GM18909 (cell line): ENCODE measurements around the gene SMARCB1.
A peak's percentile ranks its signal among the peaks of the same experiment; 100 is the strongest.

Experiments used
- ATAC-seq: cut with Tn5 transposase; IDR thresholded peaks from one replicate; pipeline ENCODE4 v1.9.1; 2021; ENCODE audit warnings: mild to moderate bottlenecking; ENCODE audit not compliant: unreplicated experiment, poor library complexity

SMARCB1 gene

DNA sequence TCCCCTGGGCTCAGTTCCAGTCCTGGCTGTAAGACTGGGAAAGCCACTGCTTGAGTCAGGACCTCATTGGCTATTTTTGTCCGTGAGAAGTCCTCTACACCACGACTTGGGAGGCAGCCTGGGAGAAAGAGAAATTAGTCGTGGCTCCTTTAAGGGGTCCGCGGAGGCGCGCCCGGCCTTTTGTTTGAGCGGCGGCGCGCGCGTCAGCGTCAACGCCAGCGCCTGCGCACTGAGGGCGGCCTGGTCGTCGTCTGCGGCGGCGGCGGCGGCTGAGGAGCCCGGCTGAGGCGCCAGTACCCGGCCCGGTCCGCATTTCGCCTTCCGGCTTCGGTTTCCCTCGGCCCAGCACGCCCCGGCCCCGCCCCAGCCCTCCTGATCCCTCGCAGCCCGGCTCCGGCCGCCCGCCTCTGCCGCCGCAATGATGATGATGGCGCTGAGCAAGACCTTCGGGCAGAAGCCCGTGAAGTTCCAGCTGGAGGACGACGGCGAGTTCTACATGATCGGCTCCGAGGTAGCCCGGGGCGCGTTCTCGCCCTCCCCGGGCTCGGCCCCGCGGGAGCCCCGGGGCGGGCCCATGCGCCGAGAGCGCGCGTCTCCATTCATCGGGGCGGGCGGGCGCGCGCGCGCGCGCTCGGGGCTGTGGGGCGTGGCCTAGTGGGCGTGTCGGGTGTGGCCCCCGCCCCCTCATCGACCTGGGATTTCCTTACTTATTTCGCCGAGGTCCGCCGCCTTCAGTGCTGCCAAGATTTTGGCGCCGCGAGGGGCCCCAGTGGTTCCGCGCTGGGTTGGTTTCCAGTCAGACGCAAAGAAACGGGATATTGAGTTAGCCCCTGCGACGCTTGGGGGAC is at the start of gene SMARCB1:
Gene SMARCB1, plus strand, starts transcription at position 215 of the 848 bp plus-strand sequence. Its CDS starts 204 bp downstream, at position 419.
- peak; percentile 69 for ATAC-seq

DNA sequence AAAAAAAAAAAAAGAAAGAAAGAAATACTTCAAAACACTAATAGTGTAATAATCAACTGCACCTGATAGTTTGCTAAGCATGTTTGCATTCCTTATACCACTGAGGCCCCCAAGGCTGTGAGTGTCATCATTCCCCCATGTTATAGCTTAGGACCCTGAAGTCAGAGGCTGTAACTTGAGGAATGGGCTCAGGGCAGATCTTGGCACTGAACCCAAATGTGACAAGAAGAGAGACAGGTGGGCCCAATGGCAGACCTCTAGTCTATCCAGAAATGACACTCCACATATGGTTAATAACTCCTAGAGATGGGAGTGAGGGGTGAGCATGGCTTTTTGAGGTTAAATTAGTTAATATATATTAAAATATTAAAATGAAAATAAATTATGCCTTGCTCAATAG is 49.1 kb upstream of the SMARCB1 start:
- no peak for ATAC-seq

DNA sequence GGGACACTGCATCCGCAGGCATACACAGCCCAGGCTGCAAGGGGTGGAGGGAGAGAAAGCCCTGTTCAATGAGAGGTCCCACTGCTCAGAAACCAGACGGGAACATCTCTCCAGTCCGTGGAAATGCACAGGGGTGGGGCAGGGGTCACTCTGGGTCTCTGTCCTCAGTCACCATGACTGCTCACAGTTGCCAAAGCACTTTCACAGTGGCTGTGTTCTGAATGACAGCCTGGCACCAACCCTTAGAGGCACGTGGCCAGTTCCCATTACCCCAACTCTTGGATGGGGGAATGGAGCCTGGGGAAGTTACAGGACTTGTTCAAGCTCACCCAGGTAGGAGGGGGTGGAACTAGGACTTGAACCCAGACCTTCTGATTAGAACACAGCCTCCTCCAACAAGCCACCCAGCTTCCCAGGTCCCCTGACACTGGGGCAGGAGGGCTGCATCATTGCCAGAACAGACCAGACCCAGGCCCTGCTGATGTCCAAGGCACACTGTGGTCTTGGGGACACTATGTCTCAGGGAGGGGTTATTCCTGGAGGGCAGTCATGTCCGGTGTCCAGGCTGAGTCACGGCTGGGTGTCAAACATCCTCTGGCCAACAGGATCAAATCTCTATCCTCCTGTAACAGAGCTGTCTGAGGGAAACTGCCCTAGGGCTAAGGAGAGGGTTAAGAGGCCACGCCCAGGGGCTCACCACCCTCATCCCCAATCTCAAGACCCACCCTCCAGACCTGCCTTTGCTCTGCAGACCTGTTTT is 44.1 kb upstream of the SMARCB1 start:
- no peak for ATAC-seq

DNA sequence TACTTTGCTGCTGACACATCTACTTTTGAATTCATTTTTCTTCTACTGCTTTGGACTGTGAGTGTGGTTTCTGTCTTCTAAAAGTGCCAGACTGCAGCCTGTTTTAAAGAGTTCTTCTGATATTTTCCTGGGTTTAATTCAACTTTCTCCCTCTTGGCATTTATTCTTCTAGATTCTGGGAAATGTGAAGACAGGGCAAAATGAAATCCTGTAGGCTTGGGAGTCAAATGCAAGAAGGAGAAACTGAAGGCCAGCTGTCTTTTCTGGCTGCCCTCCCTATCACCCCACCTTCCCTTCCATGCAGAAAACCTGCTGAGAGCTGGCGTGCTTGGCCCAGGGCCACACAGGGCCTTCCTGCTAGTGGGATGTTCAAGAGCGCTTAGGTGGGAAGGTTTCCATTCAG is 43.5 kb upstream of the SMARCB1 start:
- no peak for ATAC-seq

DNA sequence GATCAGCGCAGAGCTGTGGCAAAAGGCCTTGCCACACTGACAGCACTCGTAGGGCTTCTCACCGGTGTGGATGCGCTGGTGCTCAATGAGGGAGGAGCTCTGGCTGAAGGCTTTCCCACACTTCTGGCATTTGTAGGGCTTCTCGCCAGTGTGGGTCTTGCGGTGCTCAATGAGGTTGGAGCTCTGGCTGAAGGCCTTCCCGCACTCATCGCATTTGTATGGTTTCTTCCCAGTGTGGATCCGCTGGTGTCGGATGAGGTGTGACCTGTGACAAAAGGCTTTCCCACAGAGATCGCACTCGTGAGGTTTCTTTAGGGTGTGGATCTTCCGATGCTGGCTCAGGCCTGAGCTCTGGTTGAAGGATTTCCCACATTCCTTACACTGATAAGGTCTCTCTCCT is 42.8 kb upstream of the SMARCB1 start:
- ATAC-seq = no peak

DNA sequence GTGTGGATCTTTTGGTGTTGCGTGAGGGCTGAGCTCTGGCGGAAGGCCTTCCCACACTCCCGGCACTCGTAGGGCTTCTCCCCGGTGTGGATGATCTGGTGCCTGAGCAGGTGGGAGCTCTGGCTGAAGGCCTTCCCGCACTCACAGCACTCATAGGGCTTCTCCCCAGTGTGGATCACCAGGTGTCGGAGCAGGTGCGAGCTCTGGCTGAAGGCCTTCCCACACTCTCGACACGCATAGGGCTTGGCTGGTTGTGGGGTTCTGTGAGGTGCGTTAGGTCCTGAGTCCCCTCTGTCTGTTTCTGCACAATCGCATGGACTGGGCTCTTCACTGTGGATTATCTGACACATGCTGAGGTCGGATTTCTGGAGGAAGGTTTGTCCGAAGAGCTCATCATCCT is 42.3 kb upstream of the SMARCB1 start:
- ATAC-seq = no peak

DNA sequence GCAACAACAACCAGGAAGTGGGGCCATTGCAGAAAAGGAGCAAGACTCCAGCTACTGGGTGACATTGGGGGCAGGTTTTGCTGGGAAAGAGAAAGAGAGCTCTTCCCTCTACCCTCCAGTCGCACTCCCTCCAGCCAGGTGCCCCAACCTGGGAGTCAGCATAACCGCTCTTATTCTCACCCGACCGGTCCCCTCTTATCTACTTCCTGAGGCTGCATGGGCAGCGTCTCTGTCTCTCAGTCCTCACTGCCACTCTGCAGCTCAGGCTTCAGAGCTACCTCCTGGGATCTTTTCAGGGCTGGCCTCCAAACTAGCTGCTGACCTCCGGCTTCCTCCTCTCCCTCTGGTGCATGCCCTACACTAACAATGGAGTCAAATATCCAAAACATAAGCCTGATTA is 41.0 kb upstream of the SMARCB1 start:
- ATAC-seq = no peak

DNA sequence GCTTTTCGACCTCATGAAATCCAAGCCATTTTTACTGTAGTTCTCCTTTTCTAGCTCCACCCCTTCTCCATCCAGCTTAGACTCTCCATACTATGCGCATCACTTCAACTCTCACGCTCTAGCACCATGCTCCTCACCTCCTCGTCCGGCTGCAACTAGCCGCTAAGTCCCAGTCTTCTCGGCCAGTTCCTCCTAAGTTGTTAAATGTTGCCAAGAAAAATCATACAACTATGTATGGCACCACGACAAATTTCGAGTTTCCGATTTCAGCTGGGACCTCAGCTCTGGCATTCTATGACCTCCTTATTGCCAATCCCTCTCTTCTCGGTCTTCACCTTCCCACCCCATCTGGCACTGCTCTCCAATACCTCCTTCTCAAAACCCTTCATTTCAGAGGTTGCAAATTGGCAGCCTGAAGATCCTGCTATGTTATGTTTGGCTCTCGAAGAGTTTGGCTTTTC is 36.9 kb upstream of the SMARCB1 start:
- ATAC-seq = no peak

DNA sequence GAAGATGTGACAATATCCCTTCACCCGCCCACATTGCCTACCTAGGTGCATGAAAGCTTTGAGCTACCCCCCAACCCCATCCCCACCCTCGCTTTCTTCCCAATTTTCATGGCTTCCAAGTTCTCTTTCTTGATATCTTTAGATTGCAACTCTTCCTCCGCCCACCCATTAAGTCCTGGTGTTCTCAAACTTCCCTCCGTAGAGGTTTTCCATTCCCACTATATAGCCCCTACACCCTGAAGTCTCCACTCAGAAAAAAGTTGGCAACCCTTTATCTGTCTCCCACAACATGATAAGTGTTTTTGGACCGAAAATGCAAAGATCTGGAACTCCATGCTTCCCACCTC is 36.4 kb upstream of the SMARCB1 start:
- ATAC-seq = no peak

DNA sequence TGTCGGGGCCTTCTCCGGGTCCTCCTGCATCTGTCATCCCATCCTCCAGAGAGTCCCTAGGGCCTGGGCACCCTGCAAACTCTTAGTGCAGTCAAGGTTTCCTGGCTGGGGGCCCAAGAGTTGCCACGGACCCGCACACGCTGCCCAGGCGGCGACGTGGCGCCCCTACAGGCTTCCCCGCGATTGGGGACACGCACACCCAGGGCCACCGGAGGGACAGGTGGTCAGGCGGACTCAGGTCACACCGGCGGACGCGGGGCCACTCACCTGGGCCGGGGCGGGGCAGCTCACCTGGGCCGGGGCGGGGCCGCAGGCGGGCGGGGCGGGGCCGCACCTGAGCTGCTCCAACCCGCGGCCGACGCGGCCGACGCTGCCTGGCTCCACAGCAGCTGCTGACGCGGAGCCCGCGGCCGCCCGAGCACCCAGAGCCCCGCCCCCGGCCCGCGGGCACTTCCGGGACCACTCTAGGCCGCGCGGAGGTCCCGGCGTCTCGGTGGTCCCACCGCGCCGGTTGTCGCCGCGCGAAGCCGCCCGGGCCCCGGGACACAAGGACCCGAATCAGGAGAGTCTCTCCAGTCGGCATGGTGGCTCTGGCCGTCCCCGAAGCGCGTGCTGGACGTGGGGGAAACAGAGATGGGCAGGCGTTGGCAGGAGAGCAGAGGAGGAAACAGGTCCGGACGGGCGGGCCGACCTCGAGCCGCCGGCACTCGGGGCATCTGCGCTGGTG is 35.9 kb upstream of the SMARCB1 start, which contains the start of gene ZNF70:
Gene ZNF70, minus strand, starts transcription at position 399 of the 727 bp plus-strand sequence. CDS start 5,972 bp downstream, outside the sequence.
- peak; percentile 68 for ATAC-seq

DNA sequence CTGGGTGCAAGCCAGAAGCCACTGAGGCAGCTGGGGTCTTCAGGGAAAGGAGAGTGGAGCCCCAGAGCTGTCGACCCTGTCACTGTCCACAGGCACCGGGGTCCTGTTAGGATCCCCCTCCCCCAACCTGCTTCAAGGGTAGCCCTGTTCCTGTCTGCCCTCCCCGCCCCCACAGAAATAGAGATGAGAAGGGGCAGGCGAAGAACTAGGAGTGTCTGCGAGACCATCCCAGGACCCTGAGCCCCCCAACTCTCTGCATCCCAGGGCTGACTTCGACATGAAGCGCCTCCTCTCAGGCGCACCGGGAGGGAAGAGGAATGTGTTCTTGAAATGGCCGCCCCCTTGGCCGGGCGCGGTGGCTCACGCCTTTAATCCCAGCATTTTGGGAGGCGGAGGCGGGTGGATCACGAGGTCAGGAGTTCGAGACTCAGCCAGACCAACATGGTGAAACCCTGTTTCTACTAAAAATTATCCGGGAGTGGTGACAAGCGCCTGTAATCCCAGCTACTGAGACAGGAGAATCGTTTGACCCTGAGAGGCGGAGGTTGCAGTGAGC is 35.2 kb upstream of the SMARCB1 start:
- no peak for ATAC-seq

DNA sequence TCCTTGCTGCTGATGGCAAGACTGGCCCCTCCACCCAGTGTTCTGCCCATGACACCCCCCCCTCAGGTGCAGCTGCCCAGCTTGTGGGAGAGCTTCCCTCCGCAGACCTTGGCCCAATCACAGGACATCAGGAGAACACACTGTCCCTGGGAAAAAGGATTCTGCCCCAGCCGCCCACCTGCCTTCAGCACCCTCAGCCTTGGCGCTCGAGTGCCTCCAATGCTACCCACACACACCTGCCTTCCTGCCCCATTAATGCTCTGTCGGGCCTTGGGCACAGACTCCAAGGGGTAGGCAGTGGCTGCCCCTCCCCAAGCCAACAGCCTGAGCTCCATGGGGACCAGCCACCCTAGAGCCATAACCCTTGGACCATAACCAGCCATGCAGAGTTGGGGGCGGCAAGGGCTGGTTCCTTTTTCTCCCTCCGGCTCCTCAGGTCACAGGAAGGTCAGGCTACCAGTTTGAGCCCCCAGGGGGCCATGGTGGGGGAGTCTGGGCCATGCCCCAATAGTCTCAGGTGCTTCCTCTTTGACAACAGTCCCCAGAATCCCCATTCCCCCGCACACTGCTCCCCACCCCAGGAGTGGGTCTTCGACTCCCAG is 34.6 kb upstream of the SMARCB1 start:
- ATAC-seq = peak; percentile 37

DNA sequence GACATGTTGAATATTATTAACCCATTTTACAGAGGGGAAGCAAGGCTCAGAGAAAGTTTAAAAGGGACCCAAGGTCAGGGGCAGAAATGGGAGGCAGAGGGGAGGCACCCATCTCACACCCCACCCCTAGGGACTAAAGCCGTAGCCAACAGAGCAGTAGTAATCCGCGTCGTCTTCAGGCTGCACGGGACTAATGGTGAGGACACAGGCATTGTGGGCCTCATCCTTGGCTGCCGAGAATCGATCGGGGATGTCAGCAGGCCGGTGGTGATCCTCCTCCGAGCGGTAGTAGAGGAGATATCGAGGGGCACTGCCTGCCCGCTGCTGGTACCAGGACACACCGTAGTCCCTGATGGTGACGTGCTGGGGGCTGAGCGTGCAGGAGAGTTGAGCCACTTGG is 34.0 kb upstream of the SMARCB1 start:
- ATAC-seq = peak; percentile 20

DNA sequence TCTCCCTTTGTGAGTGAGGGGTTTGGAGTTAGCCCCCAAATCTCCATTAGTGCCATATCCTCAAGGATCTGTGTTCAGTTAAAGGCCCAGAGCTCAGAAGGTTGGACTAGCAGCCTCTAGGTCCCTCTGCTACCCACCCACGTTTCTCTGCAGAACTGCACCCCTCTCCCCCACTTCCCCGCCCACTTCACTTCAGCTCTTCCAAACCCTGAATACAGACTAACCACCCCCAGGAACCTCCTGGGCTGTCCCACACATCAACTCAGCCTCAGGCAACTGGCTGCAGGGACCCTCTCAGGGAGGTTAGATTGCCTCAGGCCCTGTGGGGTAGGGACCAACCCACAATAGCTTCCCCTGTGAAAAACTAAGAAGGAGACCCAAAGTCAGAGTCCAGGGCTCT is 33.4 kb upstream of the SMARCB1 start:
- no peak for ATAC-seq

DNA sequence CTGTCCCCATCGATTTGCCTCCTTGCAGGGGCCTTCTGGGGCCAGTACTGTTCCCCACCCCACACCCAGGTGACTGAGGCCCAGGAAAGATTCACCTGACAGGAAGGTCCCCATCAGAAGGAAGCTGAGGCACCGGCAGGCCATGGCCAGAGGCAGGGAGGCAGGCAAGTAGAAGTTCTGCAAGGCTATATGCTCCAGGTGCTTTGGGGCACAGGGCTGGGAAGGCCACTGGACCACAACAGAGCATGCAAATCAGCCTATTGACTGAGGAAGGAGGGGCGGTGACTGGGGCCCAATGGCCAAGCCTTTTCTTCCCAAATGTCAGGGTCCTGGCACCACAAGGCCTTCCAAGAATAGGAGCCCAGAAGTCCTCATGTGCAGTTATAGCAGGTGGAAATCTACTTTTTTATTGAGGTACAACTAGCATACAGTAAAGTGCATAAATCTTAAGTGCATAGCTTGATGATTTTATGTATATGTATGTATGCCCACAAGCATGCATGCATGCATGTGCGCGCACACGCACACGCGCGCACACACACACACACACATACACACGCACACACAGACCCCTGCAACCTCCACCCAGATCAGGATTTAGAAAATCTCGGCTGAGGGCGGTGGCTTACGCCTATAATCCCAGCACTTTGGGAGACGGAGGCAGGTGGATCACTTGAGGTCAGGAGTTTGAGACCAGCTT is 32.4 kb upstream of the SMARCB1 start, which contains the start of gene VPREB3:
Gene VPREB3, minus strand, starts transcription at position 206 of the 700 bp plus-strand sequence. Its CDS starts 62 bp downstream, at position 144.
- no peak for ATAC-seq

DNA sequence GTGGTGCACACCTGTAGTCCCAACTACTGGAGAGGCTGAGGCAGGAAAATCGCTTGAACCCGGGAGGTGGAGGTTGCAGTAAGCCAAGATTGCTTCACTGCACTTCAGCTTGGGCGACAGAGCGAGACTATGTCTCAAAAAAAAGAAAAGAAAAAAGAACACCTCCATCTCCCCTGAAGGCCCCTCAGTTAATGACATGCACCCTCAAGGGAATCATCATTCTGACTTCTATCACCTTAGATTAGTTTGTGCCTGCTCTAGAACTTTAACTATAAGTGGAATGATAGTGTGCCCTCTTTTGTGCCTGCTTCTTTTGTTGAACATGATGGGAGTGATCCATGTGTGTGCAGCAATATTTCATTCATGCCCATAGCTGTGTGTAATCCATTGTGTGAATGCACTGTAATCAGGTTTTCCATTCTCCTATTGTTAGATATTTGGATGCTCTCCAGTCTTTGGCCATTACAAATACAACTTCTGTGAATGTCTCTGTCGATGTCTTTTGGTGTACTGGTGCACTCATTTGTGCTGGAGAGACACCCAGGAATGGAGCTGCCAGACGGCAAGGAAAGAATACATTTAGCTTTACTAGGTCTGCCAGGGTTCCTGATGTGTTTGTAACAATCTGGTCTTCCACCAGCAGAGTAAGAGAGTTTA is 31.7 kb upstream of the SMARCB1 start:
- ATAC-seq = no peak

DNA sequence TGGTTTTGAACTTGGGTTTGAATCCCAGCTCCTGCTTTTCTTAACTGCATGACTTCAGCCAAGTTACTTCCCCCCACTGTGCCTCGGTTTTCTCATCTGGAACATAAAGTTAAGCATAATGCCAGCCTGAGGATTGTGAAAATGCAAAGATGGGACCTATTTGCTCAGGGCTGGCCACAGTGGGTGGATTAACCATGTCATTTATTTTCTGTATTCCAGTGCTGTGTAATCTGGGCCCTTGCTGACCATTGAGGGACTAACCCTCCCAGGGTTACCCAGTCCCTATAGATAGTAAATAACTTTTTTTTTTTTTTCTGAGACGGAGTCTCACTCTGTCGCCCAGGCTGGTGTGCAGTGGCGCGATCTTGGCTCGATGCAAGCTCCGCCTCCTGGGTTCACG is 31.1 kb upstream of the SMARCB1 start:
- no peak for ATAC-seq

DNA sequence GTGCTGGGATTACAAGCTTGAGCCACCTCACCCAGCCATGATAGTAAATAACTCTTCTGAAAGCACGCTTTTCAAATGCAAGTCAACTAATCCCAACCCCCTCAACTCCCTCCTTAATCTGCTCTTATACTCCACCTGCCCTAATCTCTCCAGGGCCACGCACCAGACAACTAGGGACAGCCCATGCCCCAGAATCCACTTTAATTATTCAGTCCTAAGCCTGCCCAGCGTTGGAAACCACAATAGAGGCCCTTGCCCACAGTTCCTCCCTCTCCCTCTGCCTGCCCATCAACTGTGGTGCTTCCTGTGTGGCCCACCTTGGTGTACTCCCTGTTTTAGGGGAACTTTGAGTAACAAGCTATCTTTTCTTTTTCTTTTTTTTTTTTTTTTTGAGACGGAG is 29.9 kb upstream of the SMARCB1 start:
- ATAC-seq = no peak

DNA sequence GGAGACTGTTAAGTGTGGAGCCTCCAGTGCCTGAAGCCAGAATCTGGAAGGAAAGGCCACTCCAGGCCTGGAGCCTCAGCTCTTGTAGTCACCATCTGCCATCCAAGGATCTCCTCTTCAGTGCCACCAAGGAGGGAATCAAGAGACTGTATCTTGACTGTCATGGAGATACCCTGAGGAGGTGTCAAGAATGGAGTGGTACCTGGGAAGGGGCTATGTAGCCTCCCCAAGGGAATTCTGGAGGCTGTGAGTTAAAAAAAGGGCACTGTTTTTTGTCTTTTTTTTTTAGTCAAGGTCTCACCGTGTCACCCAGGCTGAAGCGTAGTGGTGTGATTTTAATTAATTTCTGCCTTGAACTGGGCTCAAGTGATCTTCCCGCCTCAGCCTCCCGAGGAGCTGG is 27.2 kb upstream of the SMARCB1 start:
- no peak for ATAC-seq
